ENCODE results near the gene SGSM1.

GRCh38 chr22:24935771-24936483 is 129.9 kb downstream of the SGSM1 start:
- no peak for TF ChIP-seq CTCF (conservative IDR thresholded peaks at IDR 0.05 in 1 of 2, IDR thresholded peaks at IDR 0.05 in 1 of 2; ENCODE audit: low read depth in 1 of 2, low read length in 2 of 2)
- no peak for TF ChIP-seq EZH2 (IDR thresholded peaks at IDR 0.05; ENCODE audit: low read length, missing control alignments)

Measured in fibroblast of lung (primary cell).